H9 (cell line): ENCODE data around the gene NHERF2. TPM values are rescaled to one million over a fixed set of nuclear protein-coding genes. Genes with fewer than 3 reads are reported as not detected.

Experiments
- DNase-seq: peaks from one replicate; pipeline ENCODE4 v3.0.0-alpha.2; 2017
- H2AFZ ChIP-seq: one replicate; pipeline ENCODE4 v1.6.1; 2013; ENCODE audit warnings: mild to moderate bottlenecking, low read length, control low read depth, moderate library complexity
- H2AK5ac ChIP-seq: 2 replicates; pipeline ENCODE4 v1.6.1; 2013; ENCODE audit warnings: low read length, control low read depth, mixed read lengths; ENCODE audit not compliant: insufficient read length
- H2BK120ac ChIP-seq: one replicate; pipeline ENCODE4 v1.6.1; 2013; ENCODE audit warnings: low read depth, mild to moderate bottlenecking, low read length, control low read depth, inconsistent platforms; ENCODE audit not compliant: poor library complexity, severe bottlenecking
- H2BK12ac ChIP-seq: 2 replicates; pipeline ENCODE4 v1.6.1; 2013; ENCODE audit warnings: low read length, control low read depth, mixed read lengths, low read depth; ENCODE audit not compliant: insufficient read length
- H2BK15ac ChIP-seq: 2 replicates; pipeline ENCODE4 v1.6.1; 2013; ENCODE audit warnings: low read depth, low read length, control low read depth
- H2BK20ac ChIP-seq: one replicate; pipeline ENCODE4 v1.6.1; 2013; ENCODE audit warnings: low read depth, mild to moderate bottlenecking, low read length, control low read depth, inconsistent platforms; ENCODE audit not compliant: poor library complexity, severe bottlenecking
- H2BK5ac ChIP-seq: 2 replicates; pipeline ENCODE4 v1.6.1; 2013; ENCODE audit warnings: low read length, control low read depth, mixed read lengths; ENCODE audit not compliant: insufficient read length
- H3K14ac ChIP-seq: 2 replicates; pipeline ENCODE4 v1.6.1; 2013; ENCODE audit warnings: low read length, control low read depth; ENCODE audit not compliant: insufficient read depth
- H3K18ac ChIP-seq: 2 replicates; pipeline ENCODE4 v1.6.1; 2013; ENCODE audit warnings: low read depth, mild to moderate bottlenecking, mixed read lengths, low read length, control low read depth; ENCODE audit not compliant: insufficient read length
- H3K23ac ChIP-seq: 2 replicates; pipeline ENCODE4 v1.6.1; 2013; ENCODE audit warnings: low read length, control low read depth, mixed read lengths, low read depth; ENCODE audit not compliant: insufficient read length
- H3K23me2 ChIP-seq: 2 replicates; pipeline ENCODE4 v1.6.1; 2013; ENCODE audit warnings: low read depth, mild to moderate bottlenecking, mixed read lengths, low read length, control low read depth; ENCODE audit not compliant: insufficient read length, poor library complexity, severe bottlenecking
- H3K27ac ChIP-seq: 2 replicates; pipeline ENCODE4 v1.5.1; 2013; ENCODE audit warnings: low read length, control low read depth, mixed read lengths, low read depth; ENCODE audit not compliant: insufficient read length
- H3K27me3 ChIP-seq: 2 replicates; pipeline ENCODE4 v1.6.1; 2013; ENCODE audit warnings: low read length, control low read depth, inconsistent platforms; ENCODE audit not compliant: insufficient read depth
- H3K4ac ChIP-seq: 2 replicates; pipeline ENCODE4 v1.6.1; 2013; ENCODE audit warnings: low read depth, mild to moderate bottlenecking, control low read depth, inconsistent platforms, low read length, moderate library complexity
- H3K4me1 ChIP-seq: 2 replicates; pipeline ENCODE4 v1.6.1; 2013; ENCODE audit warnings: low read length, control low read depth, inconsistent platforms; ENCODE audit not compliant: insufficient read depth
- H3K4me2 ChIP-seq: 2 replicates; pipeline ENCODE4 v1.6.1; 2013; ENCODE audit warnings: low read length, control low read depth, mixed read lengths; ENCODE audit not compliant: insufficient read length, insufficient read depth
- H3K56ac ChIP-seq: 2 replicates; pipeline ENCODE4 v1.6.1; 2013; ENCODE audit warnings: low read depth, mild to moderate bottlenecking, mixed read lengths, low read length, control low read depth; ENCODE audit not compliant: insufficient read length
- H3K79me1 ChIP-seq: 2 replicates; pipeline ENCODE4 v1.6.1; 2013; ENCODE audit warnings: low read depth, mild to moderate bottlenecking, moderate library complexity, low read length, control low read depth, inconsistent platforms; ENCODE audit not compliant: insufficient read depth, poor library complexity, severe bottlenecking
- H3K79me2 ChIP-seq: 2 replicates; pipeline ENCODE4 v1.6.1; 2013; ENCODE audit warnings: low read length, control low read depth, inconsistent platforms; ENCODE audit not compliant: insufficient read depth
- H3K9ac ChIP-seq: 2 replicates; pipeline ENCODE4 v1.6.1; 2013; ENCODE audit warnings: low read length, control low read depth, mixed read lengths; ENCODE audit not compliant: insufficient read length; ENCODE audit errors: extremely low read depth
- H3K9me3 ChIP-seq: one replicate; pipeline ENCODE4 v1.6.1; 2013; ENCODE audit warnings: low read depth, low read length, inconsistent platforms; ENCODE audit not compliant: control insufficient read depth
- H3T11ph ChIP-seq: one replicate; pipeline ENCODE4 v1.6.1; 2013; ENCODE audit warnings: mild to moderate bottlenecking, low read length, control low read depth, inconsistent platforms
- H4K20me1 ChIP-seq: one replicate; pipeline ENCODE4 v1.6.1; 2013; ENCODE audit not compliant: control insufficient read depth, insufficient read length, insufficient read depth
- H4K5ac ChIP-seq: 2 replicates; pipeline ENCODE4 v1.6.1; 2013; ENCODE audit warnings: low read depth, mild to moderate bottlenecking, mixed read lengths, low read length, control low read depth; ENCODE audit not compliant: insufficient read length
- H4K8ac ChIP-seq: replicated peaks from 2 replicates; pipeline ENCODE4 v1.6.1; 2013; ENCODE audit warnings: low read length, control low read depth, mixed read lengths, low read depth; ENCODE audit not compliant: insufficient read length
- H4K91ac ChIP-seq: 2 replicates; pipeline ENCODE4 v1.6.1; 2013; ENCODE audit warnings: low read depth, mild to moderate bottlenecking, moderate library complexity, mixed read lengths, low read length, control low read depth; ENCODE audit not compliant: insufficient read length
- H3K27ac Mint-ChIP-seq, 3 experiments: 2 replicates in 2 of 3; 3 replicates in 1 of 3; pipeline ENCODE4 v1.8.0; 2020 to 2021; ENCODE audit warnings: mixed read lengths in 3 of 3, mild to moderate bottlenecking in 1 of 3, moderate library complexity in 1 of 3
- H3K27me3 Mint-ChIP-seq: 2 replicates; pipeline ENCODE4 v1.8.0; 2021; ENCODE audit warnings: low read depth, mild to moderate bottlenecking, moderate library complexity, mixed read lengths
- H3K36me3 Mint-ChIP-seq, 3 experiments: 2 replicates in 2 of 3; 3 replicates in 1 of 3; pipeline ENCODE4 v1.8.0; 2020 to 2021; ENCODE audit warnings: low read depth in 3 of 3, mixed read lengths in 3 of 3; ENCODE audit not compliant: insufficient read depth in 1 of 3
- H3K4me1 Mint-ChIP-seq, 2 experiments: 2 replicates each; pipeline ENCODE4 v1.8.0; 2020; ENCODE audit warnings: mixed read lengths in 2 of 2
- H3K4me3 Mint-ChIP-seq, 2 experiments: 2 replicates in 1 of 2; 3 replicates in 1 of 2; pipeline ENCODE4 v1.8.0; 2020 to 2021; ENCODE audit warnings: mild to moderate bottlenecking in 2 of 2, mixed read lengths in 2 of 2, moderate library complexity in 1 of 2
- H3K9me3 Mint-ChIP-seq, 2 experiments: 2 replicates in 1 of 2; 3 replicates in 1 of 2; pipeline ENCODE4 v1.8.0; 2020; ENCODE audit warnings: mild to moderate bottlenecking in 2 of 2, mixed read lengths in 2 of 2, moderate library complexity in 1 of 2
- WGBS: extraction: QIAGEN DNeasy Blood & Tissue Kit; methylation state at CpG from one replicate; pipeline ENCODE4 v1.1.7; 2013; ENCODE audit warnings: missing lambda C conversion rate, low lambda C conversion rate, mixed read lengths; ENCODE audit not compliant: insufficient read length; ENCODE audit errors: extremely low coverage; 5-methylcytosine and 5-hydroxymethylcytosine counted together
- total RNA-seq: library from RNA; stranded (reverse); gene quantifications from 2 replicates; pipeline ENCODE4 v1.2.1, GENCODE V29; 2021
- TF ChIP-seq, protein P1 (sequence below): fragments of 200-600 bp; sonication (generic); conservative IDR thresholded peaks from 3 replicates; pipeline ENCODE4 v1.8.0; 2021; ENCODE audit warnings: antibody characterized with exemption, mild to moderate bottlenecking

The NHERF2 gene
- total RNA-seq, 1 experiment from 2014 or later, result 15.3 TPM

DNA sequence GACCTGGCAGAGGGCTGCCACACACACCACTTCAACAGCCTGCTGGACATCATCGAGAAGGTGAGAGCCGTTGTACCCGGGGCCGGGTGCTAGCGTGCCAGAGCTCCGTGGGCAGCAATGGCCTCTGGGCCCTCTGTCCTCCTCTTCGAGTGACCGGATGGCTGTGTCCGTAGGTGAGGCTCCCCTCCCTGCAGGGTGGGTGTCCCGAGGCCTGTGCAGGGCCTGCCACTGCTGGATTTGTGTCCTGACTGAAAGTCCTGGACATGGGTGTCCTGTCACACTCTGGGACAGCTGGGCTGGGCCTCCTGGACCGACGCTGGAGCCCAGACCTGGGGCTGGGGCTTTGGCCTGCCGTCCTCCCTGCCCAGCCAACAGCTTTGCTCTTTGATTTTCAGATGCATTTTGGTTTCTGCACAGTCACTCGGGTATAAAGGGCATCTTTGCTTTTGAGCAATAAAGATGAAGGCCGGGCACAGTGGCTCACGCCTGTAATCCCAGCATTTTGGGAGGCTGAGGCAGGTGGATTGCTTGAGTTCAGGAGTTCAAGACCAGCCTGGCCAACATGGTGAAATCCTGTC is 37.8 kb downstream of the NHERF2 start:
- no peak overlapping the region for H3K23ac ChIP-seq
- no peaks in the 10 kb centered on the region for H3K4me1 Mint-ChIP-seq
- no peak overlapping the region for H4K5ac ChIP-seq
- H3K9me3 Mint-ChIP-seq, result no peaks in the 10 kb centered on the region
- no peak for DNase-seq
- no peak overlapping the region for H3T11ph ChIP-seq
- H2BK12ac ChIP-seq, result no peak overlapping the region
- no peak overlapping the region for H2BK20ac ChIP-seq
- H3K4me2 ChIP-seq, result no peak overlapping the region
- no peak overlapping the region for H3K9ac ChIP-seq
- no peak overlapping the region for H4K8ac ChIP-seq
- no peak overlapping the region for H3K56ac ChIP-seq
- no CpG with 5 or more reads among the region's 16 CpGs for WGBS
- H3K36me3 Mint-ChIP-seq, result peaks cover 8 to 48% (median 28%) of the 10 kb centered on the region in 3 experiments; a peak in 6 of 7 replicates
- H3K27ac Mint-ChIP-seq, result no peak overlapping the region
- H3K79me2 ChIP-seq, result no peaks in the 10 kb centered on the region
- H3K4me3 Mint-ChIP-seq, result no peak overlapping the region
- H3K23me2 ChIP-seq, result peaks cover 3% of the 10 kb centered on the region
- H3K14ac ChIP-seq, result no peak overlapping the region
- H3K9me3 ChIP-seq, result no peaks in the 10 kb centered on the region
- H3K27me3 ChIP-seq, result no peaks in the 10 kb centered on the region
- no peak overlapping the region for H3K4ac ChIP-seq
- H3K79me1 ChIP-seq, result no peaks in the 10 kb centered on the region
- no peak overlapping the region for H2BK5ac ChIP-seq
- H3K27ac ChIP-seq, result no peak overlapping the region
- no peak overlapping the region for H2AFZ ChIP-seq
- no peak overlapping the region for H3K18ac ChIP-seq
- no peak overlapping the region for H2BK120ac ChIP-seq
- no peaks in the 10 kb centered on the region for H4K20me1 ChIP-seq
- H2AK5ac ChIP-seq, result no peak overlapping the region
- H3K27me3 Mint-ChIP-seq, result no peaks in the 10 kb centered on the region
- H4K91ac ChIP-seq, result no peak overlapping the region
- TF ChIP-seq, protein P1, sequence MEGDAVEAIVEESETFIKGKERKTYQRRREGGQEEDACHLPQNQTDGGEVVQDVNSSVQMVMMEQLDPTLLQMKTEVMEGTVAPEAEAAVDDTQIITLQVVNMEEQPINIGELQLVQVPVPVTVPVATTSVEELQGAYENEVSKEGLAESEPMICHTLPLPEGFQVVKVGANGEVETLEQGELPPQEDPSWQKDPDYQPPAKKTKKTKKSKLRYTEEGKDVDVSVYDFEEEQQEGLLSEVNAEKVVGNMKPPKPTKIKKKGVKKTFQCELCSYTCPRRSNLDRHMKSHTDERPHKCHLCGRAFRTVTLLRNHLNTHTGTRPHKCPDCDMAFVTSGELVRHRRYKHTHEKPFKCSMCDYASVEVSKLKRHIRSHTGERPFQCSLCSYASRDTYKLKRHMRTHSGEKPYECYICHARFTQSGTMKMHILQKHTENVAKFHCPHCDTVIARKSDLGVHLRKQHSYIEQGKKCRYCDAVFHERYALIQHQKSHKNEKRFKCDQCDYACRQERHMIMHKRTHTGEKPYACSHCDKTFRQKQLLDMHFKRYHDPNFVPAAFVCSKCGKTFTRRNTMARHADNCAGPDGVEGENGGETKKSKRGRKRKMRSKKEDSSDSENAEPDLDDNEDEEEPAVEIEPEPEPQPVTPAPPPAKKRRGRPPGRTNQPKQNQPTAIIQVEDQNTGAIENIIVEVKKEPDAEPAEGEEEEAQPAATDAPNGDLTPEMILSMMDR, result no peak
- no peak overlapping the region for H2BK15ac ChIP-seq
- no peaks in the 10 kb centered on the region for H3K4me1 ChIP-seq
